Retinal pigment epithelial cell (primary cell): ENCODE data around the gene SLC43A1.
A peak's percentile ranks its signal among the peaks of the same experiment; 100 is the strongest.

Experiments used
- DNase-seq: peaks from one replicate; pipeline ENCODE4 v3.0.0-alpha.2; 2010; ENCODE audit warnings: low read depth
- H3K4me3 ChIP-seq: 2 replicates; pipeline ENCODE4 v1.5.1; 2011; ENCODE audit warnings: mild to moderate bottlenecking, low read length, control low read depth, moderate library complexity
- CTCF ChIP-seq: conservative IDR thresholded peaks from 2 replicates; pipeline ENCODE4 v1.5.1; 2011; ENCODE audit warnings: low read depth, low read length, control low read depth, inconsistent platforms

Gene SLC43A1

GRCh38 chr11:57530215-57530595 lies 14.7 kb upstream of the SLC43A1 start:
- DNase-seq: no peak
- TF ChIP-seq CTCF: no peak
- H3K4me3 ChIP-seq: peak overlapping the region; percentile 97

GRCh38 chr11:57529012-57529411 lies 13.5 kb upstream of the SLC43A1 start:
- DNase-seq: no peak
- TF ChIP-seq CTCF: no peak
- H3K4me3 ChIP-seq: no peak overlapping the region

- H3K4me3 ChIP-seq: no peak overlapping the region
- DNase-seq: no peak
- peak; percentile 90 for TF ChIP-seq CTCF
Measured at GRCh38 chr11:57527056-57527631, 11.6 kb upstream of the SLC43A1 start.

GRCh38 chr11:57523419-57523818 lies 7.9 kb upstream of the SLC43A1 start:
- no peak overlapping the region for H3K4me3 ChIP-seq
- no peak for DNase-seq
- no peak for TF ChIP-seq CTCF

- DNase-seq: no peak
- no peak overlapping the region for H3K4me3 ChIP-seq
- TF ChIP-seq CTCF: no peak
Measured at GRCh38 chr11:57521116-57521515, 5.6 kb upstream of the SLC43A1 start.

- DNase-seq: no peak
- H3K4me3 ChIP-seq: peak overlapping the region; percentile 68
- TF ChIP-seq CTCF: no peak
Measured at GRCh38 chr11:57516061-57516443, 550 bp upstream of the SLC43A1 start.

- peak overlapping the region; percentile 68 for H3K4me3 ChIP-seq
- no peak for TF ChIP-seq CTCF
- no peak for DNase-seq
Measured at GRCh38 chr11:57514538-57515331, 767 bp downstream of the SLC43A1 start.
